Astrocyte of the spinal cord (primary cell): Measurements from ENCODE around the gene PRRT4.

ENCODE experiments used
- DNase-seq: peaks from one replicate; pipeline ENCODE4 v3.0.0; 2011; ENCODE audit warnings: low read depth, low spot score
- H3K4me3 ChIP-seq: 2 replicates; pipeline ENCODE4 v1.5.1; 2011; ENCODE audit warnings: low read depth, mild to moderate bottlenecking, low read length, moderate library complexity
- CTCF ChIP-seq: IDR thresholded peaks from 2 replicates; pipeline ENCODE4 v1.5.1; 2012; ENCODE audit warnings: low read depth, mild to moderate bottlenecking, low read length, inconsistent platforms
- in situ Hi-C: cut with HindIII; loops from 2 replicates; pipeline ENCODE4 v1.10.0; 2017; ENCODE audit warnings: low sequenced_read_pairs

PRRT4 gene

GRCh38 chr7:128402356-128402755 lies 40.9 kb upstream of the PRRT4 start:
- in situ Hi-C loops = no loop called here
- H3K4me3 ChIP-seq = no peak overlapping the region
- DNase-seq = no peak
- TF ChIP-seq CTCF = no peak

GRCh38 chr7:128400566-128400965 lies 39.1 kb upstream of the PRRT4 start:
- no peak for DNase-seq
- H3K4me3 ChIP-seq = no peak overlapping the region
- no peak for TF ChIP-seq CTCF
- in situ Hi-C loops = no loop called here

- no peak for DNase-seq
- in situ Hi-C loops = no loop called here
- no peak for TF ChIP-seq CTCF
These were observed 38.5 kb upstream of the PRRT4 start for GRCh38 chr7:128399991-128400390.

GRCh38 chr7:128398841-128399135 lies 37.3 kb upstream of the PRRT4 start:
- TF ChIP-seq CTCF = no peak
- DNase-seq = no peak
- in situ Hi-C loops = no loop called here
- H3K4me3 ChIP-seq = no peak overlapping the region

More at GRCh38 chr7:128399991-128400390, 38.5 kb upstream of the PRRT4 start:
- H3K4me3 ChIP-seq = no peak overlapping the region

GRCh38 chr7:128398016-128398840 lies 36.7 kb upstream of the PRRT4 start:
- peak; percentile 99 for TF ChIP-seq CTCF
- DNase-seq = peak; percentile 39
- in situ Hi-C loops = no loop called here
- H3K4me3 ChIP-seq = no peak overlapping the region

- in situ Hi-C loops = no loop called here
- TF ChIP-seq CTCF = no peak
- DNase-seq = no peak
- no peak overlapping the region for H3K4me3 ChIP-seq
These were observed 34.9 kb upstream of the PRRT4 start for GRCh38 chr7:128396357-128396756.
